HG03457 (cell line): ENCODE results near the gene RHD.
"Not testable (repeated sequence)": the region's sequence is repeated elsewhere in the genome, so short reads cannot be mapped to it uniquely, and the experiment has no call there.

Experiments used
- ATAC-seq: cut with Tn5 transposase; IDR thresholded peaks from one replicate; pipeline ENCODE4 v1.9.1; 2021; ENCODE audit warnings: moderate number of reproducible peaks; ENCODE audit not compliant: unreplicated experiment

RHD gene

DNA sequence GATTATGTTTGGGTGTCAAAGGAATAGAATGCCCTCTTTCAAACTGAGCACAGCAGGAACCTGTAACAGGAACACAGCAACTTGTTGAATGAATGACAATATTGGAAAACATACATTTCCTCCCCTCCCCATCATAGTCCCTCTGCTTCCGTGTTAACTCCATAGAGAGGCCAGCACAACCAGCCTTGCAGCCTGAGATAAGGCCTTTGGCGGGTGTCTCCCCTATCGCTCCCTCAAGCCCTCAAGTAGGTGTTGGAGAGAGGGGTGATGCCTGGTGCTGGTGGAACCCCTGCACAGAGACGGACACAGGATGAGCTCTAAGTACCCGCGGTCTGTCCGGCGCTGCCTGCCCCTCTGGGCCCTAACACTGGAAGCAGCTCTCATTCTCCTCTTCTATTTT, at the start of gene RHD:
RHD (plus strand) TSS at position 272 of the 400 bp plus-strand sequence; CDS start at position 311, 39 bp downstream.
- not testable (repeated sequence) for ATAC-seq

DNA sequence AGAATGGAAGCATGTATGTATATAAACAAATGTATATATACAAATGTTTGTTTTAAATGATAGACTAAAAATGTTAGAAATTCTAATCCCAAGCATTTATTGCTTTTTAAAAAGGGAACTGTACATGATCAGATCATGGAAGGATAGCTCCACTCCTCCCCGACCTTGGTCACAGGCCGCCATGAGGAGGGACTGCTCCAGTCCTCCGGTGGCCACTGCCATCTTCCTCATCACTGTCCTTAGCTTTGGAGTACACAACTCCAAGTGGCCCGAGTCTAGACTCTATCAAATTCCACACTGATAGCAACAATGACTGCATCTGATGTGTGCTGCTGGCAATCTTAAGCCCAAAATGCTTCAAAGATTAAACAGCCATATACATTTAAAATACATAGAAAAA, 49.7 kb upstream of the RHD start:
- ATAC-seq = no peak

GRCh38 chr1:25223471-25223870, 48.8 kb upstream of the RHD start:
- no peak for ATAC-seq

GRCh38 chr1:25232027-25232865, 40.1 kb upstream of the RHD start, which contains the start of gene SYF2:
Gene SYF2 (minus strand): TSS chr1:25232502. CDS start chr1:25232467, 35 bp downstream.
- peak; percentile 54 for ATAC-seq

GRCh38 chr1:25232866-25233784, 39.2 kb upstream of the RHD start:
- peak; percentile 37 for ATAC-seq

GRCh38 chr1:25235411-25235810, 36.9 kb upstream of the RHD start:
- ATAC-seq = not testable (repeated sequence)

GRCh38 chr1:25236261-25236660, 36.0 kb upstream of the RHD start:
- not testable (repeated sequence) for ATAC-seq

GRCh38 chr1:25238046-25238445, 34.3 kb upstream of the RHD start:
- ATAC-seq = no peak

- ATAC-seq = peak; percentile 52
Measured at GRCh38 chr1:25239681-25240541, 32.4 kb upstream of the RHD start.

DNA sequence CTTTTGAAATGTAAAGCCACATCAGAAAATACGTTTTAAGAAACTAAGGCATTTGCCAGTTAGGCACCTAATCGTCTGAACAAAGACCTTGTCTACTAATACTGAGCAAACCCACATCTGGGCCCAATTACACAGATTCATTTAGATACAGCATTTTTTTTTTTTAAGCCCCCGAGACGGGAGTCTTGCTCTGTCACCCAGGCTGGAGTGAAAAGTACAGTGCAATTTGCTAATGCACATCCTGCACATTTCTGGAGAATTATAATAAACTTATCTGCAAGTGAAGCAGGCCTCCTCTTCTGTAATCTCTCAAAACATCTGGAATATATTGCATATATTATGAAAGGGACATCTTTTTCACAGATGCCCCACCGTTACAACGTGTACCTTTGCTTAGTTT, 28.4 kb upstream of the RHD start:
- no peak for ATAC-seq

GRCh38 chr1:25245393-25245792, 26.9 kb upstream of the RHD start:
- no peak for ATAC-seq

DNA sequence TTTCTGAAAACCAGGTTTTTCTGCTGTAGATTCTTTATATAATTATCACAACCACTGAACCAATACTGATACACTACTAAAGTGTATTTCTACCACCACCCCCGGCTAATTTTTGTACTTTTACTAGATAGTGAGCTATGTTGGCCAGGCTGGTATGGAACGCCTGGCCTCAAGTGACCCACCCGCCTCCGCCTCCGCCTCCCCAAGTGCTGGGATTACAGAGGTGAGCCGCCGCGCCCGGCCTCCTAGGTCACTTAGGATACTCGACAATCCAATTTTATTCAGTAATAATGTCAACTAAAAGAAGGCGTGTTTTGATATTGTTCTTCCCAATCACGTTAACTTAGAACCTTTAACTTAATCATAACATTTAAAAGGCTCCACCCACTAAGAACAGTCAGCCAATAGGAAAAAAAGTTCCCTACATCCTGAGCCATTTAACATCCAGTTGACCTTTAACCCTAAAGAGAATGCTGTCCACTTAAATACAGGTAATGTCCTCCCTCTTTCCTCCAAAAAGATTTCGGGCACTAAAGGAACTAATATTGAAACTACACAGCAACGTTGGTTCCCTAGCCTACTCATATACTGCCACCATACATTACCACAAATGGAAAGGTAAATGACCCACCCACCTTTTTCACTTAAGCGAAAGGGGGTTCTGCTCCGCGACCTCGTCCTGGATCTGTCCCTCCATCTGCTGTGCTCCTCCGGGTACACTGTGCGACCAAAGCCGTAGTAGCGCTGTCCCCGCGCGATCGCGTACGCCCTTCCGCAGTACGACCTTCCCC, 26.3 kb upstream of the RHD start:
- ATAC-seq = no peak

DNA sequence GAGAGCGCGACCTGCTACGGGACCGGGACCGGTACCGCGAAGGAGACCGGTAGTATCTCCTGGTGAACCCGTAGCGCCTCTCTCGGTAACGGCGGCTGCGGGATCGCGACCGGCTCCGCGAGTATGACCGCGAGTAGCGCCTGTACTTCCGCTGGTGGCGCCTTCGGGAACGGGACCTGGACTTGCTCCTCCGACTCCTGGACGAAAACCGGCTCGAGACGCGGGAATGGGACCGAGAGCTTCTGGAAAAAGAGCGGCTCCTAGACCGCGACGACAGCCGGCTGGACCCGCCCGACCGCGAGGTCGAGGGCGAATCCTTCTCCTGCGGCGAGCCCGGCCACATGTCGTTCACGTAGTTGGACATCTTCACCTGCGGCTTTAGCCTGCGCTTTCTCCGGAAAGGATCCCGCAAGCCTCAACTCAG, 25.7 kb upstream of the RHD start:
- ATAC-seq = peak; percentile 5

GRCh38 chr1:25247024-25247828, 25.1 kb upstream of the RHD start, which contains the start of gene RSRP1:
Gene RSRP1 (minus strand): TSS chr1:25247454. CDS start chr1:25246963, 491 bp downstream.
- peak; percentile 55 for ATAC-seq

GRCh38 chr1:25247829-25248754, 24.2 kb upstream of the RHD start:
- peak; percentile 38 for ATAC-seq

DNA sequence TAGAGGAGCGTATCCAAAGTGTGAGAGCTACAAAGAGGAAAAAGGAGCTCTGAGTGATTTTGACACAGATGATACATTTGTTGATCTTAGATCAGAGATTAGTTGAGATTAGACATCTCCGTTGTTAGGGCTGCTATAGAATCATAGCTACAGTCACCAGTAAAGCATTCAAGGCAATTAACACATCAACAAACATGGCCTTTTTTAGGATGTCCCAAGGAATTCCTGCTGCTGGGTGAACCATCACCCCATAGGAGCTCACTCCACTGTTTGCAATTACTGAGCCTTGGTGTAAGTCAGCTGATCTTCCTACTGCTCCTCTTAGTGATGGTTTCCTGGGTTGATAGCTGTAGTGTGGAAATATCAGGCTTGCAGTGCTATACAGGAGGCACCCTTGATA, 18.4 kb upstream of the RHD start:
- ATAC-seq = no peak

- ATAC-seq = no peak
Measured at GRCh38 chr1:25255706-25256577, 16.4 kb upstream of the RHD start.
